Ovary (tissue), 10 donors: ENCODE data around the gene MXRA5. TPM values are rescaled to one million over a fixed set of nuclear protein-coding genes. Genes with fewer than 3 reads are reported as not detected.

Experiments used
- DNase-seq, 5 donors: peaks; one replicate each; pipeline ENCODE4 v3.0.0-alpha.2; 2019 to 2020
- H3K27ac ChIP-seq, 2 donors: fragments of 200-600 bp; one replicate each; pipeline versions ENCODE4 v1.5.1 to v1.8.0; 2019 to 2022
- H3K27me3 ChIP-seq: fragments of 200-600 bp; one replicate; pipeline ENCODE4 v1.8.0; 2022
- H3K36me3 ChIP-seq: fragments of 200-600 bp; sonication (generic); one replicate; pipeline ENCODE4 v1.5.1; 2019
- H3K4me1 ChIP-seq: one replicate; pipeline ENCODE4 v1.8.1; 2013; ENCODE audit warnings: mild to moderate bottlenecking, moderate library complexity; ENCODE audit not compliant: insufficient read depth
- H3K4me3 ChIP-seq: fragments of 200-600 bp; sonication (generic); one replicate; pipeline ENCODE4 v1.5.1; 2017
- H3K9me3 ChIP-seq, 2 donors: fragments of 200-600 bp in 1 of 2; sonication (generic) in 1 of 2; one replicate each; pipeline versions ENCODE4 v1.5.1 to v1.8.1; 2013 to 2019; ENCODE audit warnings: mild to moderate bottlenecking in 1 of 2, moderate library complexity in 1 of 2
- EP300 ChIP-seq: sonication (generic); formaldehyde crosslinking; IDR thresholded peaks from one replicate; pipeline ENCODE4 v1.6.1; 2017; ENCODE audit warnings: antibody characterized with exemption
- POLR2A ChIP-seq: fragments of 450-650 bp; IDR thresholded peaks from one replicate; pipeline ENCODE4 v1.6.1; 2017; ENCODE audit warnings: antibody characterized with exemption, mild to moderate bottlenecking, moderate library complexity
- WGBS, 3 donors: extraction: QIAGEN DNeasy Blood & Tissue Kit in 1 of 3; methylation state at CpG; one replicate each; pipeline versions ENCODE4 v1.1.5 to v1.1.7; 2013 to 2017; 5-methylcytosine and 5-hydroxymethylcytosine counted together
- intact Hi-C, 4 donors: fragments of 100-400 bp; cut with DNase I; formaldehyde crosslinking; loops; one replicate each; pipeline versions ENCODE4 v1.11.0 to v1.15.1; 2022 to 2023
- long read RNA-seq, 3 donors: library from polyadenylated mRNA in 2 of 3; unstranded in 2 of 3; transcript quantifications; one replicate each; pipeline ENCODE4 v2.0.0 and lab custom pipeline, GENCODE V29; 2021 to 2026
- polyA plus RNA-seq, 2 donors: library from polyadenylated mRNA; stranded (reverse); fragments of 200-250 nt in 1 of 2; fragments of 350-450 nt in 1 of 2; fragmentation: Illumina TruSeq in 1 of 2; extraction: RNeasy Lipid Tissue Mini Kit (QIAGEN cat#74804) in 1 of 2; gene quantifications; one replicate each; pipeline ENCODE4 v1.2.3, GENCODE V29; 2013 to 2014
- total RNA-seq, 7 donors: library from RNA; depleted of rRNA in 2 of 7; stranded (reverse); fragments of >200 nt in 2 of 7; fragmentation: NEBNext Ultra II Directional in 3 of 7; extraction: Animal tissue kit (Norgen Biotek cat#: 25700) in 3 of 7; gene quantifications; one replicate each; pipeline versions ENCODE4 v1.1.0 to v1.2.4, GENCODE V29; 2016 to 2023
- TF ChIP-seq, protein P1 (sequence below), 3 donors: fragments of 450-650 bp in 2 of 3; fragments of 200-600 bp in 1 of 3; IDR thresholded peaks; one replicate each; pipeline versions ENCODE4 v1.5.1 to v1.8.0; 2016 to 2022; ENCODE audit warnings: antibody characterized with exemption in 3 of 3, mild to moderate bottlenecking in 1 of 3
- donor health status: DM: no; HTN: no; CAD: no; lungs with moderate emphysema.
- donor health status: DM: no; HTN: no; CAD: no.
- donor health status: Bipolar disorder and iron deficiency.
- donor health status: DM: yes; HTN: yes; CAD: no.
- donor health status: DM: no; HTN: no; CAD: no.
- donor health status: DM: yes; HTN: yes; CAD: no.

Gene MXRA5
- 10 to 100 TPM in 2 of 7 donors, 1 to 10 TPM in 5; 1.2 to 12.4 (median 4.2) TPM for total RNA-seq
- polyA plus RNA-seq: 10 to 100 TPM in 1 of 2 donors, under 1 TPM in 1; 0.70 to 51.6 TPM
- long read RNA-seq, donor 1, partial matches to known transcripts: 1 of 6 reads
- long read RNA-seq, donor 1, other reads (novel, unspliced or antisense): 5 of 6 reads
- long read RNA-seq, donor 2: 0 reads
- long read RNA-seq, donor 3, partial matches to known transcripts: 2 of 5 reads
- long read RNA-seq, donor 3, other reads (novel, unspliced or antisense): 3 of 5 reads

- DNase-seq: peak in 3 of 5 donors; percentile 15 to 48 (median 15)
- Histone ChIP-seq H3K36me3 (no peaks in the 10 kb centered on the region), H3K27ac (no peak within 1 kb of the TSS), H3K27me3 (no peaks in the 10 kb centered on the region), H3K9me3 (no peaks in the 10 kb centered on the region), H3K4me1 (no peaks in the 10 kb centered on the region), H3K4me3 (peak within 1 kb of the TSS; percentile 23)
- intact Hi-C loops: no loop called here
- WGBS, 3 donors: 0 to 2% (median 1%) methylated on average over 56 to 70 of the region's 70 CpGs
- TF ChIP-seq, protein P1, sequence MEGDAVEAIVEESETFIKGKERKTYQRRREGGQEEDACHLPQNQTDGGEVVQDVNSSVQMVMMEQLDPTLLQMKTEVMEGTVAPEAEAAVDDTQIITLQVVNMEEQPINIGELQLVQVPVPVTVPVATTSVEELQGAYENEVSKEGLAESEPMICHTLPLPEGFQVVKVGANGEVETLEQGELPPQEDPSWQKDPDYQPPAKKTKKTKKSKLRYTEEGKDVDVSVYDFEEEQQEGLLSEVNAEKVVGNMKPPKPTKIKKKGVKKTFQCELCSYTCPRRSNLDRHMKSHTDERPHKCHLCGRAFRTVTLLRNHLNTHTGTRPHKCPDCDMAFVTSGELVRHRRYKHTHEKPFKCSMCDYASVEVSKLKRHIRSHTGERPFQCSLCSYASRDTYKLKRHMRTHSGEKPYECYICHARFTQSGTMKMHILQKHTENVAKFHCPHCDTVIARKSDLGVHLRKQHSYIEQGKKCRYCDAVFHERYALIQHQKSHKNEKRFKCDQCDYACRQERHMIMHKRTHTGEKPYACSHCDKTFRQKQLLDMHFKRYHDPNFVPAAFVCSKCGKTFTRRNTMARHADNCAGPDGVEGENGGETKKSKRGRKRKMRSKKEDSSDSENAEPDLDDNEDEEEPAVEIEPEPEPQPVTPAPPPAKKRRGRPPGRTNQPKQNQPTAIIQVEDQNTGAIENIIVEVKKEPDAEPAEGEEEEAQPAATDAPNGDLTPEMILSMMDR (IDR thresholded peaks at IDR 0.05): no peak
- TF ChIP-seq EP300: no peak
- TF ChIP-seq POLR2A: no peak
Observed at GRCh38 chrX:3346501-3347259, at the start of gene MXRA5. TSS of gene MXRA5 (minus strand) at chrX:3346652. CDS start at chrX:3343833, 2,819 bp downstream.

- Histone ChIP-seq H3K36me3 (no peaks in the 10 kb centered on the region), H3K4me1 (no peaks in the 10 kb centered on the region), H3K27ac (no peak overlapping the region), H3K27me3 (no peaks in the 10 kb centered on the region), H3K4me3 (no peak overlapping the region), H3K9me3 (no peaks in the 10 kb centered on the region)
- WGBS, 3 donors: 5 to 9% (median 6%) methylated on average over 7 of the region's 7 CpGs
- no peak for DNase-seq
- intact Hi-C loops: no loop called here
- TF ChIP-seq, protein P1 (IDR thresholded peaks at IDR 0.05): no peak
- TF ChIP-seq EP300 (no peak), POLR2A (no peak)
Observed at GRCh38 chrX:3393581-3394111, 47.2 kb upstream of the MXRA5 start.

DNA sequence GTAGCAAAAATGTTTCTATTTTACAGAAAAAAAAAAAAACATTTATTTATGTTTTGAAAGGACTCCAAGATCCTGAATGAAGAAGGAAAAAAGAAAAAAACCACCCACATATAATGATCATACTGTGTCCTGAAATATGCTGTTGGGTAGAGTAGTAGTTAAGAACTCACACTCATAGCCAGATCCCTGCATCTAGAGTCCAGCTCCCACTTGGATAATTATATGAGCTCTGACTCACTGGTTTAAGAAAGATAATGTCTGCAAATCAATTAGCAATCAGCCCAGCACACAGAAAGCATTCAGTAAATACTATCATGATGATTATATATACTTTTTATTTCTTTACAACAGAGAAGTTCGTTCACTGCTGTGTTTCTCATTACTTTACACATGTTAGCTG is 46.7 kb upstream of the MXRA5 start:
- intact Hi-C loops: no loop called here
- Histone ChIP-seq H3K9me3 (no peaks in the 10 kb centered on the region), H3K4me1 (no peaks in the 10 kb centered on the region), H3K4me3 (no peak overlapping the region), H3K27me3 (no peaks in the 10 kb centered on the region), H3K27ac (no peak overlapping the region), H3K36me3 (no peaks in the 10 kb centered on the region)
- DNase-seq: no peak
- 7 to 11% (median 8%) methylated on average over 1 of the region's 1 CpG for WGBS, 3 donors
- TF ChIP-seq EP300 (no peak), POLR2A (no peak)
- TF ChIP-seq, protein P1 (IDR thresholded peaks at IDR 0.05): no peak

DNA sequence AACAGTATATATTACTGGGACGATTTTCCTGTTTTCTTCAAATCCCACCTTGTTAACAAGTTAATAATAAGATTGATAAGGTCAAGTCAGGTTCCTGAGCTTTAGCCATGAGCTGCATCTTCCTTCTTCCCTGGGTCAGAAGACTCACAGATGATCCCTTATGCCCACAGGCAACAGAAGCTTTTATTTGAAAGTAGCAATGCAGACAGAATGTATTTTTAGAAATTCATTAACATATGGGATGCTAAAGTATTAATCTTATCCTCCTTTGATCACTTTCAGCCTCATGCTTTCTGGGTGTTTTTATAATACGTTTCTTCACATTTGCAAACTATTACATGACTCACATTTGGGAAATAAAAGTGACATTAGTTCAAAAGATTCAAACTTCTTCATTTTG is 42.0 kb upstream of the MXRA5 start:
- intact Hi-C loops: no loop called here
- no peak overlapping the region for H3K4me3 ChIP-seq
- TF ChIP-seq EP300 (no peak), POLR2A (no peak)
- TF ChIP-seq, protein P1 (IDR thresholded peaks at IDR 0.05): no peak
- 27 to 40% (median 28%) methylated on average over 2 of the region's 2 CpGs for WGBS, 3 donors
- H3K36me3 ChIP-seq: no peaks in the 10 kb centered on the region
- no peaks in the 10 kb centered on the region for H3K9me3 ChIP-seq
- no peaks in the 10 kb centered on the region for H3K4me1 ChIP-seq
- DNase-seq: no peak
- H3K27ac ChIP-seq: no peak overlapping the region
- no peaks in the 10 kb centered on the region for H3K27me3 ChIP-seq
